PC-9 (cell line): ENCODE measurements around the gene IL2RA. TPM values are rescaled to one million over a fixed set of nuclear protein-coding genes. Genes with fewer than 3 reads are reported as not detected.

Source experiments
- BruUV-seq: library from RNA; stranded (reverse); fragments of 400-500 nt; replicated peaks from 2 replicates; lab custom pipeline; 2021; lab: Mats Ljungman, UMichigan
- CTCF ChIA-PET: fragments of 300-600 bp; sonication (Branson Sonifier 250); formaldehyde crosslinking; loops from one replicate; lab custom pipeline; 2022; ENCODE audit warnings: antibody characterized with exemption; lab: Charles Lee
- POLR2A ChIA-PET: fragments of 300-600 bp; sonication (Branson Sonifier 250); formaldehyde crosslinking; loops from one replicate; lab custom pipeline; 2022; ENCODE audit warnings: antibody characterized with exemption; ENCODE audit not compliant: unreplicated experiment; lab: Charles Lee
- DNase-seq, 2 experiments: peaks; one replicate each; pipeline versions ENCODE4 v3.0.0 to v3.0.0-alpha.2; 2015 to 2022; ENCODE audit warnings: mixed read lengths in 1 of 2
- H2AFZ ChIP-seq: fragments of 200-600 bp; sonication (generic); 2 replicates; pipeline ENCODE4 v1.8.1; 2017; ENCODE audit warnings: antibody characterized with exemption
- H3F3A ChIP-seq: fragments of 200-600 bp; sonication (generic); 2 replicates; pipeline ENCODE4 v1.8.1; 2017; ENCODE audit warnings: antibody characterized with exemption, mild to moderate bottlenecking, low read depth; ENCODE audit not compliant: insufficient read depth
- H3K27ac ChIP-seq: fragments of 200-600 bp; sonication (generic); 2 replicates; pipeline ENCODE4 v1.6.1; 2016; ENCODE audit warnings: mixed run types
- H3K27me3 ChIP-seq: fragments of 200-600 bp; sonication (generic); 2 replicates; pipeline ENCODE4 v1.6.1; 2016; ENCODE audit warnings: low read depth, mixed run types; ENCODE audit not compliant: insufficient read depth
- H3K36me3 ChIP-seq: fragments of 200-600 bp; sonication (generic); 2 replicates; pipeline ENCODE4 v1.6.1; 2016; ENCODE audit warnings: low read depth, mixed run types
- H3K4me1 ChIP-seq: fragments of 200-600 bp; sonication (generic); replicated peaks from 2 replicates; pipeline ENCODE4 v1.6.1; 2016; ENCODE audit warnings: mixed run types; ENCODE audit not compliant: insufficient read depth
- H3K4me2 ChIP-seq: fragments of 200-600 bp; sonication (generic); 2 replicates; pipeline ENCODE4 v1.6.1; 2017; ENCODE audit warnings: mixed run types
- H3K4me3 ChIP-seq: fragments of 200-600 bp; sonication (generic); 2 replicates; pipeline ENCODE4 v1.6.1; 2016; ENCODE audit warnings: mixed run types
- H3K79me2 ChIP-seq: fragments of 200-600 bp; sonication (generic); 2 replicates; pipeline ENCODE4 v1.6.1; 2017; ENCODE audit warnings: low read depth, mixed run types
- H3K9me2 ChIP-seq: fragments of 200-600 bp; sonication (generic); 2 replicates; pipeline ENCODE4 v1.8.1; 2017; ENCODE audit warnings: mild to moderate bottlenecking; ENCODE audit not compliant: insufficient read depth
- H3K9me3 ChIP-seq: fragments of 200-600 bp; sonication (generic); 2 replicates; pipeline ENCODE4 v1.8.1; 2016; ENCODE audit warnings: low read depth; ENCODE audit not compliant: insufficient read depth
- H4K20me1 ChIP-seq: fragments of 200-600 bp; sonication (generic); 2 replicates; pipeline ENCODE4 v1.8.1; 2017; ENCODE audit not compliant: insufficient read depth
- EZH2 ChIP-seq: fragments of 200-600 bp; sonication (generic); IDR thresholded peaks from 2 replicates; pipeline ENCODE4 v1.8.0; 2017; ENCODE audit warnings: antibody characterized with exemption, low read depth
- intact Hi-C: fragments of 100-400 bp; cut with micrococcal nuclease; formaldehyde crosslinking; loops from one replicate; pipeline ENCODE4 v1.10.0; 2022; ENCODE audit not compliant: unreplicated experiment
- total RNA-seq: library from RNA; stranded (reverse); gene quantifications from 2 replicates; pipeline ENCODE4 v1.2.3, GENCODE V29; 2021
- TF ChIP-seq, protein P1 (sequence below): fragments of 200-600 bp; sonication (generic); conservative IDR thresholded peaks from 2 replicates; pipeline ENCODE4 v1.6.1; 2017; ENCODE audit warnings: mixed run types, antibody characterized with exemption, mild to moderate bottlenecking, moderate library complexity

The IL2RA gene
- total RNA-seq, 1 experiment from 2014 or later = not detected

DNA sequence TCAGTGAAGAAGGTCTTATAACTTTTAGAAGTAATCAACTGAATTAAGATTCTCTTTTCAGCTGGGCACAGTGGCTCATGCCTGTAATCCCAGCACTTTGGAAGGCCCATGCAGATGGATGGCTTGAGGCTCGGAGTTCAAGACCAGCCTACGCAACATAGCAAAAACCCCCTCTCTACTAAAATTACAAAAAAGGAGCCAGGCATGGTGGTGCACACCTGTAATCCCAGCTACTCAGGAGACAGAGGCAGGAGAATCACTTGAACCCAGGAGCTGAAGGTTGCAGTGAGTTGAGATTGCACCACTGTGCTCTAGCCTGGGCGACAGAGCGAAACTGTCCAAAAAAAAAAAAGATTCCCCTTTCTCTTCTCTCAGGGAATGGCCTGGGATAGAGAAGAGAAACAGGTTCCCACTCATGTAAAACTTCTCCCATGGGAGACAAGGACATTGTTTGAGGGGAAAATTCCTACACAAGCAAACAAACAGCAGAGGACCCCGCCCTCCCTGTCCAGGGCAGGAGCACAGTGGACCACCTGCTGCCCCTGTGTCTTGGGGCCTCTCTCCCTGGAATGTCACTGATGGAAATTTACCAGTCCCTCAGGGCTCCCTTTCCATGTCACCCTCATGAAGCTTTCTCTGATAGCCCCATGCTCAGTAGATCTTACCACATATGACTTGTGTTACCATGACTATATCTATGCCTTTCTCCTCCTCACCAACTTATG is 5.6 kb downstream of the IL2RA start:
- Histone ChIP-seq H3K27ac (no peak overlapping the region), H3K9me2 (no peaks in the 10 kb centered on the region), H3K4me1 (peaks cover 22% of the 10 kb centered on the region), H3K27me3 (no peaks in the 10 kb centered on the region), H3K9me3 (no peaks in the 10 kb centered on the region), H3K4me3 (no peak overlapping the region), H4K20me1 (no peaks in the 10 kb centered on the region), H2AFZ (no peak overlapping the region), H3K36me3 (no peaks in the 10 kb centered on the region), H3K4me2 (no peak overlapping the region), H3F3A (peaks cover 17% of the 10 kb centered on the region; the same call in 1 of the 2 replicates), H3K79me2 (no peaks in the 10 kb centered on the region)
- TF ChIP-seq, protein P1, sequence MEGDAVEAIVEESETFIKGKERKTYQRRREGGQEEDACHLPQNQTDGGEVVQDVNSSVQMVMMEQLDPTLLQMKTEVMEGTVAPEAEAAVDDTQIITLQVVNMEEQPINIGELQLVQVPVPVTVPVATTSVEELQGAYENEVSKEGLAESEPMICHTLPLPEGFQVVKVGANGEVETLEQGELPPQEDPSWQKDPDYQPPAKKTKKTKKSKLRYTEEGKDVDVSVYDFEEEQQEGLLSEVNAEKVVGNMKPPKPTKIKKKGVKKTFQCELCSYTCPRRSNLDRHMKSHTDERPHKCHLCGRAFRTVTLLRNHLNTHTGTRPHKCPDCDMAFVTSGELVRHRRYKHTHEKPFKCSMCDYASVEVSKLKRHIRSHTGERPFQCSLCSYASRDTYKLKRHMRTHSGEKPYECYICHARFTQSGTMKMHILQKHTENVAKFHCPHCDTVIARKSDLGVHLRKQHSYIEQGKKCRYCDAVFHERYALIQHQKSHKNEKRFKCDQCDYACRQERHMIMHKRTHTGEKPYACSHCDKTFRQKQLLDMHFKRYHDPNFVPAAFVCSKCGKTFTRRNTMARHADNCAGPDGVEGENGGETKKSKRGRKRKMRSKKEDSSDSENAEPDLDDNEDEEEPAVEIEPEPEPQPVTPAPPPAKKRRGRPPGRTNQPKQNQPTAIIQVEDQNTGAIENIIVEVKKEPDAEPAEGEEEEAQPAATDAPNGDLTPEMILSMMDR = no peak
- no peak for TF ChIP-seq EZH2
- ChIA-PET POLR2A (no interaction called here), CTCF (no interaction called here)
- no TSS peak for BruUV-seq
- intact Hi-C loops = no loop called here
- DNase-seq = no peak

DNA sequence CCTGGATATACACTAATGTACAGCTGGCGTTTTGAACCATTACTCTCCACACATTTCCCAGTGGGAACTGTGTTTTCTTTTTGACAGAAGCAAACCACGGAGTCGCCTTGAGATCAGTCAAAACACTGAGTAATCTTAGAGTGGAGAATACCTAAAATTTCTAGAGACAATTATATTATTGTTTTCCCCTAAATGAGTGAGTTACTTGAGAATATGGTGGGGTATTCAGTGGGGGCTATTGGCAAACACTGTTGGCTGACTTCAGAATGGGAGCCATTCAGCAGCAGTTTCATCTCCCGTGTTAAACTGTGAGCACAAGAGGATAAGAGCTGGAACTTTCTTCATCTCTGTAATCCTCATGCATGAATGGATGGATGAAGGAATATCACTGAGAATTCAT is 6.2 kb downstream of the IL2RA start:
- Histone ChIP-seq H3F3A (peaks cover 17% of the 10 kb centered on the region; the same call in 1 of the 2 replicates), H3K27me3 (no peaks in the 10 kb centered on the region), H4K20me1 (no peaks in the 10 kb centered on the region), H3K4me1 (peaks cover 22% of the 10 kb centered on the region), H3K36me3 (no peaks in the 10 kb centered on the region), H3K4me3 (no peak overlapping the region), H3K4me2 (no peak overlapping the region), H3K79me2 (no peaks in the 10 kb centered on the region), H3K9me2 (no peaks in the 10 kb centered on the region), H3K9me3 (no peaks in the 10 kb centered on the region), H2AFZ (no peak overlapping the region), H3K27ac (no peak overlapping the region)
- CTCF ChIA-PET = no interaction called here
- POLR2A ChIA-PET = no interaction called here
- TF ChIP-seq EZH2 = no peak
- TF ChIP-seq, protein P1 = no peak
- no TSS peak for BruUV-seq
- intact Hi-C loops = no loop called here
- no peak for DNase-seq

DNA sequence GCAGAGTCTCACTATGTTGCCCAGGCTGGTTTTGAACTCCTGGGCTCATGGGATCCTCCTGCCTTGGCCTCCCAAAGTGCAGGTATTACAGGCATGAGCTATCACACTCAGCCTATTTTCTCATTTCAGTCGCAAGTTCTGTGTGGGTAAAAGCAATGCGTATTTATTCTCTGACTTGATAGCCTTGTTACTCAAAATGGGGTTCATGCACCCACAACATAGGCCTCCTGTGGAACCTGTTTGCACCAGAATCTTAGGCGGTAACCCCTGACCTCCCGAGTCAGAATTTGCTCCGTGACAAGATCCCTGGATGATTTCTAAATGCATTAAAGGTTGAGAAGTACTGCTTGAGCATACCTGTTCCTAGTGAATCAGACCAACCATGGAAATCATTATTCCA is 7.3 kb downstream of the IL2RA start:
- Histone ChIP-seq H3K4me3 (no peak overlapping the region), H4K20me1 (no peaks in the 10 kb centered on the region), H2AFZ (no peak overlapping the region), H3K27ac (no peak overlapping the region), H3K9me3 (no peaks in the 10 kb centered on the region), H3K4me1 (peaks cover 22% of the 10 kb centered on the region), H3K79me2 (no peaks in the 10 kb centered on the region), H3F3A (peaks cover 17% of the 10 kb centered on the region; the same call in 1 of the 2 replicates), H3K4me2 (no peak overlapping the region), H3K36me3 (no peaks in the 10 kb centered on the region), H3K9me2 (no peaks in the 10 kb centered on the region), H3K27me3 (no peaks in the 10 kb centered on the region)
- no TSS peak for BruUV-seq
- no peak for DNase-seq
- TF ChIP-seq, protein P1 = no peak
- no peak for TF ChIP-seq EZH2
- intact Hi-C loops = no loop called here
- ChIA-PET POLR2A (no interaction called here), CTCF (no interaction called here)
